MM.1S (cell line): ENCODE measurements around the gene SREBF2.

ENCODE experiments used
- DNase-seq: peaks from one replicate; pipeline ENCODE4 v3.0.0-alpha.2; 2015
- H2AFZ ChIP-seq: fragments of 300-600 bp; sonication (generic); 2 replicates; pipeline ENCODE4 v1.6.0; 2016; ENCODE audit warnings: antibody characterized with exemption, low read length
- H3F3A ChIP-seq: fragments of 300-600 bp; sonication (generic); 2 replicates; pipeline ENCODE4 v1.6.1; 2016; ENCODE audit warnings: mild to moderate bottlenecking, antibody characterized with exemption, low read length, moderate library complexity, mixed read lengths; ENCODE audit not compliant: insufficient read depth
- H3K27ac ChIP-seq: fragments of 300-600 bp; sonication (generic); 2 replicates; pipeline ENCODE4 v1.5.1; 2016; ENCODE audit warnings: mild to moderate bottlenecking, low read length
- H3K27me3 ChIP-seq: fragments of 300-600 bp; sonication (generic); replicated peaks from 2 replicates; pipeline ENCODE4 v1.6.0; 2016; ENCODE audit warnings: low read length; ENCODE audit not compliant: insufficient read depth
- H3K36me3 ChIP-seq: fragments of 300-600 bp; sonication (generic); replicated peaks from 2 replicates; pipeline ENCODE4 v1.6.1; 2016; ENCODE audit warnings: mild to moderate bottlenecking, low read length, mixed read lengths; ENCODE audit not compliant: insufficient read depth
- H3K4me1 ChIP-seq: fragments of 300-600 bp; sonication (generic); 2 replicates; pipeline ENCODE4 v1.6.1; 2016; ENCODE audit warnings: low read length, mixed read lengths
- H3K4me2 ChIP-seq: fragments of 300-600 bp; sonication (generic); 2 replicates; pipeline ENCODE4 v1.6.0; 2016; ENCODE audit warnings: low read depth, low read length
- H3K4me3 ChIP-seq: fragments of 300-600 bp; sonication (generic); 2 replicates; pipeline ENCODE4 v1.5.1; 2016; ENCODE audit warnings: low read length, mixed read lengths
- H3K79me2 ChIP-seq: fragments of 300-600 bp; sonication (generic); 2 replicates; pipeline ENCODE4 v1.6.1; 2016; ENCODE audit warnings: mixed run types, low read length, mixed read lengths
- H3K9ac ChIP-seq: fragments of 300-600 bp; sonication (generic); 2 replicates; pipeline ENCODE4 v1.6.1; 2016; ENCODE audit warnings: low read length, mixed read lengths
- H3K9me2 ChIP-seq: fragments of 300-600 bp; sonication (generic); replicated peaks from 2 replicates; pipeline ENCODE4 v1.6.1; 2016; ENCODE audit warnings: mild to moderate bottlenecking, low read length, mixed read lengths; ENCODE audit not compliant: insufficient read depth
- H3K9me3 ChIP-seq: fragments of 300-600 bp; sonication (generic); replicated peaks from 2 replicates; pipeline ENCODE4 v1.6.1; 2016; ENCODE audit warnings: mild to moderate bottlenecking, low read length, mixed read lengths; ENCODE audit not compliant: insufficient read depth
- H4K20me1 ChIP-seq: fragments of 300-600 bp; sonication (generic); 2 replicates; pipeline ENCODE4 v1.6.1; 2016; ENCODE audit warnings: mild to moderate bottlenecking, low read length, moderate library complexity, mixed read lengths; ENCODE audit not compliant: insufficient read depth
- CTCF ChIP-seq: fragments of 300-600 bp; sonication (generic); IDR thresholded peaks from 2 replicates; pipeline ENCODE4 v1.5.1; 2016; ENCODE audit warnings: antibody characterized with exemption, low read length, mixed read lengths
- EZH2 ChIP-seq: fragments of 300-600 bp; sonication (generic); optimal IDR thresholded peaks from 2 replicates; pipeline ENCODE3; 2017; ENCODE audit warnings: low read depth, mild to moderate bottlenecking, antibody characterized with exemption, low read length, mixed read lengths
- EZH2phosphoT487 ChIP-seq: fragments of 300-600 bp; sonication (generic); IDR thresholded peaks from 2 replicates; pipeline ENCODE4 v1.6.1; 2018; ENCODE audit warnings: antibody characterized with exemption, low read length

Gene SREBF2

GRCh38 chr22:41870786-41871185 lies 37.9 kb downstream of the SREBF2 start:
- Histone ChIP-seq H3K36me3 (peaks cover 39% of the 10 kb centered on the region), H2AFZ (no peak overlapping the region), H3K4me1 (no peaks in the 10 kb centered on the region), H3K27me3 (no peaks in the 10 kb centered on the region), H3K9me3 (no peaks in the 10 kb centered on the region), H3K27ac (no peak overlapping the region), H4K20me1 (peaks cover 6% of the 10 kb centered on the region), H3K4me2 (no peak overlapping the region), H3K4me3 (no peak overlapping the region), H3K9ac (no peak overlapping the region), H3F3A (no peaks in the 10 kb centered on the region), H3K9me2 (no peaks in the 10 kb centered on the region), H3K79me2 (peaks cover 59% of the 10 kb centered on the region)
- no peak for TF ChIP-seq CTCF
- TF ChIP-seq EZH2phosphoT487 = no peak
- no peak for TF ChIP-seq EZH2
- no peak for DNase-seq

GRCh38 chr22:41873391-41873790 lies 40.5 kb downstream of the SREBF2 start:
- H3K36me3 ChIP-seq = peaks cover 35% of the 10 kb centered on the region

GRCh38 chr22:41874090-41874489 lies 41.2 kb downstream of the SREBF2 start:
- no peaks in the 10 kb centered on the region for H3K9me2 ChIP-seq
- no peak overlapping the region for H3K9ac ChIP-seq
- H3K36me3 ChIP-seq = peaks cover 35% of the 10 kb centered on the region
- H2AFZ ChIP-seq = no peak overlapping the region
- no peaks in the 10 kb centered on the region for H3K27me3 ChIP-seq
- DNase-seq = no peak
- no peaks in the 10 kb centered on the region for H4K20me1 ChIP-seq
- no peak overlapping the region for H3K27ac ChIP-seq
- TF ChIP-seq EZH2 (no peak), CTCF (no peak), EZH2phosphoT487 (no peak)
- H3K9me3 ChIP-seq = no peaks in the 10 kb centered on the region
- no peak overlapping the region for H3K4me2 ChIP-seq
- no peaks in the 10 kb centered on the region for H3K4me1 ChIP-seq
- 0 out of 2 replicates have a peak, but pooled peaks cover 4% of the 10 kb centered on the region for H3F3A ChIP-seq
- H3K79me2 ChIP-seq = peaks cover 30% of the 10 kb centered on the region
- no peak overlapping the region for H3K4me3 ChIP-seq

More at GRCh38 chr22:41873391-41873790, 40.5 kb downstream of the SREBF2 start:
- no peak for DNase-seq
- no peaks in the 10 kb centered on the region for H3K9me3 ChIP-seq
- no peaks in the 10 kb centered on the region for H3K9me2 ChIP-seq
- no peak overlapping the region for H3K4me2 ChIP-seq
- no peak overlapping the region for H3K4me3 ChIP-seq
- H3K9ac ChIP-seq = no peak overlapping the region
- no peaks in the 10 kb centered on the region for H4K20me1 ChIP-seq
- H3F3A ChIP-seq = 0 out of 2 replicates have a peak, but pooled peaks cover 4% of the 10 kb centered on the region
- H3K27ac ChIP-seq = no peak overlapping the region
- peaks cover 35% of the 10 kb centered on the region for H3K79me2 ChIP-seq
- no peaks in the 10 kb centered on the region for H3K4me1 ChIP-seq
- no peaks in the 10 kb centered on the region for H3K27me3 ChIP-seq
- no peak overlapping the region for H2AFZ ChIP-seq
- TF ChIP-seq EZH2 (no peak), CTCF (no peak), EZH2phosphoT487 (no peak)
